ENCODE measurements around the gene CTTNBP2NL.

DNA sequence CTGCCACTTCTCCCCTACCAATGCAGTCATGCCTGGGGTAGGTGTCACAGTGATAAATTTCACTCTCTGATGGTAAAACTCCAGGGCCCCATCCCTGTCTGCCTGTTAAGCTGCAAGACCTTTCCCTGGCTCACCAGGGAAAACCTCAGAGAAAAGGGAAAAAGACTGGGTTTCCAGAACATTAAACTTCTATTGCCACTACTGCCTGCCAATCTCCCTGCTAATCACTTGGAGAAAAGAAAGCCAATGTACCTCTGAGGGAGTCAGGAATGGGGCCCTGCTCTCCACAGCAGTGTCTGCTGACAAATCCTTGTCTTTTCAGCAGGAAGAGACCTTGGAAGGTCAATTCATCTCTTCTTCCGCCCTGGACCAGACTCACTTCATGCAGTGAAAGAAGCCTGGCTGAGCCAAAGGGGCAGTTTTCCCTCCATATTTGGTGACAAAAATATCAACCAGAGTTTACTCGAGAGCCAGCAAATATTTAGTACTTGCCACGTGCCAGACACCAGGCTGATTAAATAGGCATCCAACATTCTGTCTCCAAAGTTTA lies 49.1 kb upstream of the CTTNBP2NL start:
- no peak for TF ChIP-seq ZNF384 (IDR thresholded peaks at IDR 0.05)
- TF ChIP-seq BHLHE40 (IDR thresholded peaks at IDR 0.05; ENCODE audit: borderline replicate concordance) = no peak
- TF ChIP-seq ELF4 (IDR thresholded peaks at IDR 0.05) = no peak
- no peak for TF ChIP-seq FOXM1 (IDR thresholded peaks at IDR 0.05; ENCODE audit: borderline replicate concordance)
- TF ChIP-seq, protein P1, sequence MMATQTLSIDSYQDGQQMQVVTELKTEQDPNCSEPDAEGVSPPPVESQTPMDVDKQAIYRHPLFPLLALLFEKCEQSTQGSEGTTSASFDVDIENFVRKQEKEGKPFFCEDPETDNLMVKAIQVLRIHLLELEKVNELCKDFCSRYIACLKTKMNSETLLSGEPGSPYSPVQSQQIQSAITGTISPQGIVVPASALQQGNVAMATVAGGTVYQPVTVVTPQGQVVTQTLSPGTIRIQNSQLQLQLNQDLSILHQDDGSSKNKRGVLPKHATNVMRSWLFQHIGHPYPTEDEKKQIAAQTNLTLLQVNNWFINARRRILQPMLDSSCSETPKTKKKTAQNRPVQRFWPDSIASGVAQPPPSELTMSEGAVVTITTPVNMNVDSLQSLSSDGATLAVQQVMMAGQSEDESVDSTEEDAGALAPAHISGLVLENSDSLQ (IDR thresholded peaks at IDR 0.05) = no peak
- TF ChIP-seq NFRKB (IDR thresholded peaks at IDR 0.05) = no peak
- TF ChIP-seq L3MBTL2 (conservative IDR thresholded peaks at IDR 0.05) = no peak
- TF ChIP-seq FOXK2 (IDR thresholded peaks at IDR 0.05) = no peak
- TF ChIP-seq SP1 (IDR thresholded peaks at IDR 0.05) = no peak

Measured in HEK293T (cell line).